H1 (cell line): ENCODE results near the gene DRAP1.

Source experiments
- CEBPB ChIP-seq: IDR thresholded peaks from 2 replicates; pipeline ENCODE4 v1.6.1; 2012; ENCODE audit warnings: low read depth, low read length
- CHD2 ChIP-seq: IDR thresholded peaks from 2 replicates; pipeline ENCODE4 v1.6.1; 2012; ENCODE audit warnings: low read length, improper control_type of control experiment
- CREB1 ChIP-seq: IDR thresholded peaks from 2 replicates; pipeline ENCODE4 v1.6.1; 2012; ENCODE audit warnings: inconsistent platforms
- EZH2 ChIP-seq: fragments of 200-600 bp; sonication (generic); IDR thresholded peaks from 2 replicates; pipeline ENCODE4 v1.7.1; 2012; ENCODE audit warnings: low read depth, mild to moderate bottlenecking, moderate library complexity, low read length, inconsistent platforms; ENCODE audit not compliant: severe bottlenecking
- HDAC2 ChIP-seq, 2 experiments: fragments of 300-600 bp in 1 of 2; sonication (generic) in 1 of 2; IDR thresholded peaks; 2 replicates each; pipeline ENCODE4 v1.6.1; 2011 to 2012; ENCODE audit warnings: low read depth in 2 of 2, low read length in 2 of 2, mild to moderate bottlenecking in 2 of 2, moderate library complexity in 2 of 2, borderline replicate concordance in 1 of 2, inconsistent platforms in 1 of 2
- NANOG ChIP-seq: IDR thresholded peaks from 2 replicates; pipeline ENCODE4 v1.6.1; 2011; ENCODE audit warnings: low read length, low read depth, mild to moderate bottlenecking, inconsistent platforms; ENCODE audit not compliant: insufficient read depth, poor library complexity, severe bottlenecking
- RAD21 ChIP-seq, 2 experiments: IDR thresholded peaks in 1 of 2; conservative IDR thresholded peaks in 1 of 2; 2 replicates each; pipeline ENCODE4 v1.6.1; 2011; ENCODE audit warnings: low read depth in 2 of 2, low read length in 2 of 2, improper control_type of control experiment in 1 of 2, inconsistent platforms in 1 of 2, mild to moderate bottlenecking in 1 of 2, moderate library complexity in 1 of 2
- SAP30 ChIP-seq: fragments of 300-600 bp; sonication (generic); IDR thresholded peaks from 2 replicates; pipeline ENCODE4 v1.7.1; 2012; ENCODE audit warnings: low read length, moderate library complexity, mild to moderate bottlenecking, inconsistent platforms; ENCODE audit not compliant: insufficient read depth, insufficient replicate concordance
- SUZ12 ChIP-seq: fragments of 200-600 bp; sonication (generic); IDR thresholded peaks from 2 replicates; pipeline ENCODE4 v1.6.1; 2012; ENCODE audit warnings: mild to moderate bottlenecking, inconsistent platforms, low read length, moderate library complexity, mixed read lengths
- TAF7 ChIP-seq: optimal IDR thresholded peaks from 2 replicates; pipeline ENCODE3; 2011; ENCODE audit warnings: low read depth, mild to moderate bottlenecking, inconsistent platforms, low read length, moderate library complexity, borderline replicate concordance
- USF2 ChIP-seq: IDR thresholded peaks from 2 replicates; pipeline ENCODE4 v1.6.1; 2011; ENCODE audit warnings: low read length, improper control_type of control experiment
- YY1 ChIP-seq: IDR thresholded peaks from 2 replicates; pipeline ENCODE4 v1.6.1; 2011; ENCODE audit warnings: low read depth, mild to moderate bottlenecking, low read length
- TF ChIP-seq, protein P1 (sequence below), 3 experiments: IDR thresholded peaks; 1 replicate in 2 of 3; 2 replicates in 1 of 3; pipeline versions ENCODE4 v1.5.1 to v1.6.1; 2011; ENCODE audit warnings: low read length in 3 of 3, mild to moderate bottlenecking in 3 of 3, inconsistent platforms in 2 of 3, low read depth in 1 of 3, moderate library complexity in 1 of 3; ENCODE audit not compliant: insufficient read depth in 1 of 3; ENCODE audit errors: control extremely low read depth in 1 of 3

- TF ChIP-seq HDAC2 (IDR thresholded peaks at IDR 0.05; ENCODE audit: borderline replicate concordance in 1 of 2, low read depth in 2 of 2, low read length in 2 of 2): no peak
- no peak for TF ChIP-seq YY1
- no peak for TF ChIP-seq CEBPB
- TF ChIP-seq CHD2: no peak
- TF ChIP-seq, protein P1, sequence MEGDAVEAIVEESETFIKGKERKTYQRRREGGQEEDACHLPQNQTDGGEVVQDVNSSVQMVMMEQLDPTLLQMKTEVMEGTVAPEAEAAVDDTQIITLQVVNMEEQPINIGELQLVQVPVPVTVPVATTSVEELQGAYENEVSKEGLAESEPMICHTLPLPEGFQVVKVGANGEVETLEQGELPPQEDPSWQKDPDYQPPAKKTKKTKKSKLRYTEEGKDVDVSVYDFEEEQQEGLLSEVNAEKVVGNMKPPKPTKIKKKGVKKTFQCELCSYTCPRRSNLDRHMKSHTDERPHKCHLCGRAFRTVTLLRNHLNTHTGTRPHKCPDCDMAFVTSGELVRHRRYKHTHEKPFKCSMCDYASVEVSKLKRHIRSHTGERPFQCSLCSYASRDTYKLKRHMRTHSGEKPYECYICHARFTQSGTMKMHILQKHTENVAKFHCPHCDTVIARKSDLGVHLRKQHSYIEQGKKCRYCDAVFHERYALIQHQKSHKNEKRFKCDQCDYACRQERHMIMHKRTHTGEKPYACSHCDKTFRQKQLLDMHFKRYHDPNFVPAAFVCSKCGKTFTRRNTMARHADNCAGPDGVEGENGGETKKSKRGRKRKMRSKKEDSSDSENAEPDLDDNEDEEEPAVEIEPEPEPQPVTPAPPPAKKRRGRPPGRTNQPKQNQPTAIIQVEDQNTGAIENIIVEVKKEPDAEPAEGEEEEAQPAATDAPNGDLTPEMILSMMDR (IDR thresholded peaks at IDR 0.05; ENCODE audit: control extremely low read depth in 1 of 3, insufficient read depth in 1 of 3, low read depth in 1 of 3, low read length in 3 of 3): no peak
- TF ChIP-seq TAF7: no peak
- no peak for TF ChIP-seq USF2
- no peak for TF ChIP-seq NANOG
- TF ChIP-seq SUZ12: no peak
- no peak for TF ChIP-seq RAD21 (IDR thresholded peaks at IDR 0.05 in 1 of 2, conservative IDR thresholded peaks at IDR 0.05 in 1 of 2; ENCODE audit: low read depth in 2 of 2, low read length in 2 of 2)
- TF ChIP-seq EZH2: no peak
- no peak for TF ChIP-seq SAP30
- TF ChIP-seq CREB1: no peak
Measured at GRCh38 chr11:65885808-65886536, 33.3 kb upstream of the DRAP1 start.
